Measurements from ENCODE around the gene FOXP4. TPM values are rescaled to one million over a fixed set of nuclear protein-coding genes. Genes with fewer than 3 reads are reported as not detected.

The FOXP4 gene
- total RNA-seq, 1 experiment from 2014 or later = 32.3 TPM

- TF ChIP-seq CEBPB (IDR thresholded peaks at IDR 0.05; ENCODE audit: low read depth) = no peak
- no peak for TF ChIP-seq SIN3A (IDR thresholded peaks at IDR 0.05; ENCODE audit: low read depth)
- no peak for TF ChIP-seq TCF7L2 (IDR thresholded peaks at IDR 0.05; ENCODE audit: borderline replicate concordance, extremely low read depth, insufficient read depth, insufficient read length)
- no peak overlapping the region for H2AFZ ChIP-seq (ENCODE audit: low read depth, low read length, poor library complexity, severe bottlenecking)
- ChIA-PET POLR2A (no interaction called here), RAD21 (ENCODE audit: low non-redundant PET in 1 of 2, low total read pairs in 2 of 2, uncharacterized antibody in 2 of 2, unreplicated experiment in 2 of 2) (no interaction called here), CTCF (no interaction called here)
- BruUV-seq (replicated peaks) = no TSS peak
- no peaks in the 10 kb centered on the region for H4K20me1 ChIP-seq (ENCODE audit: insufficient read depth)
- no peak overlapping the region for H3K9ac ChIP-seq (ENCODE audit: low read length)
- H3K9me3 ChIP-seq (ENCODE audit: control insufficient read depth in 1 of 2, insufficient read depth in 1 of 2, low read depth in 1 of 2, low read length in 2 of 2) = no peaks in the 10 kb centered on the region
- no peaks in the 10 kb centered on the region for H3K79me2 ChIP-seq (ENCODE audit: insufficient read depth, low read length)
- H3K9me2 ChIP-seq (ENCODE audit: insufficient read depth) = no peaks in the 10 kb centered on the region
- no peaks in the 10 kb centered on the region for H3K27me3 ChIP-seq (ENCODE audit: insufficient read depth, low read length)
- DNase-seq (ENCODE audit: low read depth, low spot score) (no peak), ATAC-seq (no peak)
- no peak overlapping the region for H3K27ac ChIP-seq (ENCODE audit: low read depth, low read length)
- no peak overlapping the region for H3K4me3 ChIP-seq (replicated peaks in 1 of 2; ENCODE audit: low read depth in 1 of 2, low read length in 2 of 2)
- H3K36me3 ChIP-seq (ENCODE audit: control insufficient read depth in 1 of 2, insufficient read depth in 2 of 2, low read length in 2 of 2) = peaks cover 5 to 11% of the 10 kb centered on the region in 2 experiments; a peak in 2 of 4 replicates
- intact Hi-C loops (cut with micrococcal nuclease) = no loop called here
- peaks cover 10 to 11% of the 10 kb centered on the region in 2 experiments for H3K4me1 ChIP-seq (ENCODE audit: control insufficient read depth in 1 of 2, insufficient read depth in 2 of 2, low read length in 2 of 2)
- H3K4me2 ChIP-seq (ENCODE audit: low read length) = no peak overlapping the region
Measured at GRCh38 chr6:41648070-41648585, 101.9 kb downstream of the FOXP4 start.

DNA sequence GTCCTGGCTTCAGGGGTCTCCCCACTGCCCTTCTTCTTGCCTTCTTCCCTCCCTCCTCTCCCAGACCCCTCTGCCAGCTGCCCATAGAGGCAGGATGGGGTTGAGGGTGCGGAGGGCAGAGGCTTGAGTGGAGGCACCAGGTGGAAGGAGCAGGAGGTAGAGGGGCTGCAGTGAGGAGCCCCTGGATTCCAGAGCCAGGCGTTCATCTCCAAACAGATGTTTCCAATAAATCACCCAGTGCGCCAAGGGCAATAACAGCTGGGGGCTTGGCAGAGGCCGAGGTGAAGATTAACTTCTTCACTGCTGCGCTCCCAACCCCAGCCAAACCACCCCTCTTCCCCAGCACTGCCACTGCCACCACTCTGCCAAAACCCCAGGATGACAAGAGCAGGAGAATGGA, 102.7 kb downstream of the FOXP4 start:
- intact Hi-C loops (cut with micrococcal nuclease) = no loop called here
- ChIA-PET CTCF (no interaction called here), RAD21 (ENCODE audit: low non-redundant PET in 1 of 2, low total read pairs in 2 of 2, uncharacterized antibody in 2 of 2, unreplicated experiment in 2 of 2) (no interaction called here), POLR2A (no interaction called here)
- H3K27ac ChIP-seq (ENCODE audit: low read depth, low read length) = no peak overlapping the region
- H3K9ac ChIP-seq (ENCODE audit: low read length) = no peak overlapping the region
- no peaks in the 10 kb centered on the region for H3K79me2 ChIP-seq (ENCODE audit: insufficient read depth, low read length)
- no peaks in the 10 kb centered on the region for H3K27me3 ChIP-seq (ENCODE audit: insufficient read depth, low read length)
- BruUV-seq (replicated peaks) = no TSS peak
- H3K4me2 ChIP-seq (ENCODE audit: low read length) = no peak overlapping the region
- no peak overlapping the region for H3K4me3 ChIP-seq (replicated peaks in 1 of 2; ENCODE audit: low read depth in 1 of 2, low read length in 2 of 2)
- H3K9me2 ChIP-seq (ENCODE audit: insufficient read depth) = no peaks in the 10 kb centered on the region
- DNase-seq (ENCODE audit: low read depth, low spot score) (no peak), ATAC-seq (no peak)
- H2AFZ ChIP-seq (ENCODE audit: low read depth, low read length, poor library complexity, severe bottlenecking) = no peak overlapping the region
- peaks cover 7 to 8% of the 10 kb centered on the region in 2 experiments for H3K4me1 ChIP-seq (ENCODE audit: control insufficient read depth in 1 of 2, insufficient read depth in 2 of 2, low read length in 2 of 2)
- peaks cover 5 to 11% of the 10 kb centered on the region in 2 experiments; a peak in 2 of 4 replicates for H3K36me3 ChIP-seq (ENCODE audit: control insufficient read depth in 1 of 2, insufficient read depth in 2 of 2, low read length in 2 of 2)
- H4K20me1 ChIP-seq (ENCODE audit: insufficient read depth) = no peaks in the 10 kb centered on the region
- no peaks in the 10 kb centered on the region for H3K9me3 ChIP-seq (ENCODE audit: control insufficient read depth in 1 of 2, insufficient read depth in 1 of 2, low read depth in 1 of 2, low read length in 2 of 2)
- TF ChIP-seq FOSL1 (IDR thresholded peaks at IDR 0.05; ENCODE audit: low read depth) (no peak), ATF3 (IDR thresholded peaks at IDR 0.05) (no peak), SP1 (IDR thresholded peaks at IDR 0.05; ENCODE audit: low read depth) (no peak), ELF1 (IDR thresholded peaks at IDR 0.05; ENCODE audit: borderline replicate concordance, low read depth) (no peak), YY1 (IDR thresholded peaks at IDR 0.05; ENCODE audit: extremely low read depth, insufficient replicate concordance, low read depth, low read length) (no peak), EGR1 (IDR thresholded peaks at IDR 0.05; ENCODE audit: low read depth) (no peak)
- TF ChIP-seq, protein P1, sequence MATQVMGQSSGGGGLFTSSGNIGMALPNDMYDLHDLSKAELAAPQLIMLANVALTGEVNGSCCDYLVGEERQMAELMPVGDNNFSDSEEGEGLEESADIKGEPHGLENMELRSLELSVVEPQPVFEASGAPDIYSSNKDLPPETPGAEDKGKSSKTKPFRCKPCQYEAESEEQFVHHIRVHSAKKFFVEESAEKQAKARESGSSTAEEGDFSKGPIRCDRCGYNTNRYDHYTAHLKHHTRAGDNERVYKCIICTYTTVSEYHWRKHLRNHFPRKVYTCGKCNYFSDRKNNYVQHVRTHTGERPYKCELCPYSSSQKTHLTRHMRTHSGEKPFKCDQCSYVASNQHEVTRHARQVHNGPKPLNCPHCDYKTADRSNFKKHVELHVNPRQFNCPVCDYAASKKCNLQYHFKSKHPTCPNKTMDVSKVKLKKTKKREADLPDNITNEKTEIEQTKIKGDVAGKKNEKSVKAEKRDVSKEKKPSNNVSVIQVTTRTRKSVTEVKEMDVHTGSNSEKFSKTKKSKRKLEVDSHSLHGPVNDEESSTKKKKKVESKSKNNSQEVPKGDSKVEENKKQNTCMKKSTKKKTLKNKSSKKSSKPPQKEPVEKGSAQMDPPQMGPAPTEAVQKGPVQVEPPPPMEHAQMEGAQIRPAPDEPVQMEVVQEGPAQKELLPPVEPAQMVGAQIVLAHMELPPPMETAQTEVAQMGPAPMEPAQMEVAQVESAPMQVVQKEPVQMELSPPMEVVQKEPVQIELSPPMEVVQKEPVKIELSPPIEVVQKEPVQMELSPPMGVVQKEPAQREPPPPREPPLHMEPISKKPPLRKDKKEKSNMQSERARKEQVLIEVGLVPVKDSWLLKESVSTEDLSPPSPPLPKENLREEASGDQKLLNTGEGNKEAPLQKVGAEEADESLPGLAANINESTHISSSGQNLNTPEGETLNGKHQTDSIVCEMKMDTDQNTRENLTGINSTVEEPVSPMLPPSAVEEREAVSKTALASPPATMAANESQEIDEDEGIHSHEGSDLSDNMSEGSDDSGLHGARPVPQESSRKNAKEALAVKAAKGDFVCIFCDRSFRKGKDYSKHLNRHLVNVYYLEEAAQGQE (IDR thresholded peaks at IDR 0.05; ENCODE audit: low read depth) = no peak
- TF ChIP-seq, protein P2, sequence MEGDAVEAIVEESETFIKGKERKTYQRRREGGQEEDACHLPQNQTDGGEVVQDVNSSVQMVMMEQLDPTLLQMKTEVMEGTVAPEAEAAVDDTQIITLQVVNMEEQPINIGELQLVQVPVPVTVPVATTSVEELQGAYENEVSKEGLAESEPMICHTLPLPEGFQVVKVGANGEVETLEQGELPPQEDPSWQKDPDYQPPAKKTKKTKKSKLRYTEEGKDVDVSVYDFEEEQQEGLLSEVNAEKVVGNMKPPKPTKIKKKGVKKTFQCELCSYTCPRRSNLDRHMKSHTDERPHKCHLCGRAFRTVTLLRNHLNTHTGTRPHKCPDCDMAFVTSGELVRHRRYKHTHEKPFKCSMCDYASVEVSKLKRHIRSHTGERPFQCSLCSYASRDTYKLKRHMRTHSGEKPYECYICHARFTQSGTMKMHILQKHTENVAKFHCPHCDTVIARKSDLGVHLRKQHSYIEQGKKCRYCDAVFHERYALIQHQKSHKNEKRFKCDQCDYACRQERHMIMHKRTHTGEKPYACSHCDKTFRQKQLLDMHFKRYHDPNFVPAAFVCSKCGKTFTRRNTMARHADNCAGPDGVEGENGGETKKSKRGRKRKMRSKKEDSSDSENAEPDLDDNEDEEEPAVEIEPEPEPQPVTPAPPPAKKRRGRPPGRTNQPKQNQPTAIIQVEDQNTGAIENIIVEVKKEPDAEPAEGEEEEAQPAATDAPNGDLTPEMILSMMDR (IDR thresholded peaks at IDR 0.05 in 2 of 3, conservative IDR thresholded peaks at IDR 0.05 in 1 of 3; ENCODE audit: borderline replicate concordance in 1 of 3, insufficient read depth in 1 of 3, low read depth in 2 of 3, low read length in 2 of 3) = no peak
- TF ChIP-seq, protein P3, sequence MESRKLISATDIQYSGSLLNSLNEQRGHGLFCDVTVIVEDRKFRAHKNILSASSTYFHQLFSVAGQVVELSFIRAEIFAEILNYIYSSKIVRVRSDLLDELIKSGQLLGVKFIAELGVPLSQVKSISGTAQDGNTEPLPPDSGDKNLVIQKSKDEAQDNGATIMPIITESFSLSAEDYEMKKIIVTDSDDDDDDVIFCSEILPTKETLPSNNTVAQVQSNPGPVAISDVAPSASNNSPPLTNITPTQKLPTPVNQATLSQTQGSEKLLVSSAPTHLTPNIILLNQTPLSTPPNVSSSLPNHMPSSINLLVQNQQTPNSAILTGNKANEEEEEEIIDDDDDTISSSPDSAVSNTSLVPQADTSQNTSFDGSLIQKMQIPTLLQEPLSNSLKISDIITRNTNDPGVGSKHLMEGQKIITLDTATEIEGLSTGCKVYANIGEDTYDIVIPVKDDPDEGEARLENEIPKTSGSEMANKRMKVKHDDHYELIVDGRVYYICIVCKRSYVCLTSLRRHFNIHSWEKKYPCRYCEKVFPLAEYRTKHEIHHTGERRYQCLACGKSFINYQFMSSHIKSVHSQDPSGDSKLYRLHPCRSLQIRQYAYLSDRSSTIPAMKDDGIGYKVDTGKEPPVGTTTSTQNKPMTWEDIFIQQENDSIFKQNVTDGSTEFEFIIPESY (IDR thresholded peaks at IDR 0.05; ENCODE audit: extremely low read depth, insufficient replicate concordance, low read length) = no peak

Data from HCT116 (cell line).